Neural progenitor cell (in vitro differentiated cells): ENCODE results near the gene BZW1.

Experiments
- EZH2 ChIP-seq: fragments of 200-600 bp; sonication (generic); IDR thresholded peaks from 2 replicates; pipeline ENCODE4 v1.6.1; 2017; ENCODE audit warnings: antibody characterized with exemption, mild to moderate bottlenecking, moderate library complexity
- TF ChIP-seq, protein P1 (sequence below): fragments of 200-600 bp; sonication (generic); IDR thresholded peaks from 2 replicates; pipeline ENCODE4 v1.5.1; 2017; ENCODE audit warnings: antibody characterized with exemption, mild to moderate bottlenecking

GRCh38 chr2:200772620-200773019 is 39.1 kb upstream of the BZW1 start:
- TF ChIP-seq EZH2: no peak
- TF ChIP-seq, protein P1, sequence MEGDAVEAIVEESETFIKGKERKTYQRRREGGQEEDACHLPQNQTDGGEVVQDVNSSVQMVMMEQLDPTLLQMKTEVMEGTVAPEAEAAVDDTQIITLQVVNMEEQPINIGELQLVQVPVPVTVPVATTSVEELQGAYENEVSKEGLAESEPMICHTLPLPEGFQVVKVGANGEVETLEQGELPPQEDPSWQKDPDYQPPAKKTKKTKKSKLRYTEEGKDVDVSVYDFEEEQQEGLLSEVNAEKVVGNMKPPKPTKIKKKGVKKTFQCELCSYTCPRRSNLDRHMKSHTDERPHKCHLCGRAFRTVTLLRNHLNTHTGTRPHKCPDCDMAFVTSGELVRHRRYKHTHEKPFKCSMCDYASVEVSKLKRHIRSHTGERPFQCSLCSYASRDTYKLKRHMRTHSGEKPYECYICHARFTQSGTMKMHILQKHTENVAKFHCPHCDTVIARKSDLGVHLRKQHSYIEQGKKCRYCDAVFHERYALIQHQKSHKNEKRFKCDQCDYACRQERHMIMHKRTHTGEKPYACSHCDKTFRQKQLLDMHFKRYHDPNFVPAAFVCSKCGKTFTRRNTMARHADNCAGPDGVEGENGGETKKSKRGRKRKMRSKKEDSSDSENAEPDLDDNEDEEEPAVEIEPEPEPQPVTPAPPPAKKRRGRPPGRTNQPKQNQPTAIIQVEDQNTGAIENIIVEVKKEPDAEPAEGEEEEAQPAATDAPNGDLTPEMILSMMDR: no peak
